ENCODE measurements around the gene ZNF443.
"Not testable (repeated sequence)": the region's sequence is repeated elsewhere in the genome, so short reads cannot be mapped to it uniquely, and the experiment has no call there.

Gene ZNF443

GRCh38 chr19:12425236-12425887, 15.5 kb downstream of the ZNF443 start:
- DNase-seq, result no peak

GRCh38 chr19:12417273-12417672, 23.5 kb downstream of the ZNF443 start:
- DNase-seq, result not testable (repeated sequence)

DNA sequence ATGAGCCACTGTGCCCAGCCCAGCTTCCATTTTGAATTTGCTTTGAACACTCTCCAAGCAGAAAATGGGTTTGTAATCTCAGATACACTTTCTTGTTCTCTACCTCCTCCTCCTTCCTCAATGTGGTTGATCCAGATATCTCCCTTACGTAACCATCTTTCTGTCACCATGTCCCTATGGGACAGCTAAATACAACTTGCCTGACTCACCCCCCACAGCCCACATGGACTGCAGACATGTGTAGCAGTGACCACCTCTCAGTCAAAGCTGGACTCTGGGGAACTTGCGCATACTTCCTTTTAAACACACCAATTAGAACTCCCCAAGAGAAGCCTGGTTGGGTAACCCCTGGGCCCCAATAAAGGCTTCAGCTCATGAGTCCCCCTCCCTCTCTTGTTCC, 28.9 kb downstream of the ZNF443 start:
- DNase-seq, result no peak

GRCh38 chr19:12400633-12401502, 40.0 kb downstream of the ZNF443 start, which contains the start of gene ZNF799:
ZNF799 (minus strand) TSS chr19:12401271; CDS start chr19:12401070, 201 bp downstream.
- peak; percentile 95 for DNase-seq

GRCh38 chr19:12399901-12400632, 40.8 kb downstream of the ZNF443 start:
- DNase-seq, result peak; percentile 55

GRCh38 chr19:12391148-12391547, 49.7 kb downstream of the ZNF443 start:
- not testable (repeated sequence) for DNase-seq

DNA sequence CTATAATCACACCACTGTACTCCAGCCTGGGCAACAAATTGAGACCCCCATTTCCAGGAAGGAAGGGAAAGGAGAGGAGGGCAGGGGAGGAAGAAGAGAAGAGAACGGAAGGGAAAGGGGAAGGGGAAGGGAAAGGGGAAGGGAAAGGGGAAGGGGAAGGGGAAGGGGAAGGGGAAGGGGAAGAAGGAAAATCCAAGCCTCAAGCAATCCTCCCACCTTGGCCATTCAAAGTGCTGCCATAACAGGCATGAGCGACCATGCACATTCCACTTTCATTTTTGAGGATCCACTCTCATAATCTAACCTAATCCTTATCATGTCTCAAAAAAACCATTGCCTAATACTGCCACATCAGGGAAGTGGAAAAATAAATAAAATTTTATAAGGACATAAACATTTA, 54.5 kb downstream of the ZNF443 start:
- DNase-seq, result not testable (repeated sequence)

DNA sequence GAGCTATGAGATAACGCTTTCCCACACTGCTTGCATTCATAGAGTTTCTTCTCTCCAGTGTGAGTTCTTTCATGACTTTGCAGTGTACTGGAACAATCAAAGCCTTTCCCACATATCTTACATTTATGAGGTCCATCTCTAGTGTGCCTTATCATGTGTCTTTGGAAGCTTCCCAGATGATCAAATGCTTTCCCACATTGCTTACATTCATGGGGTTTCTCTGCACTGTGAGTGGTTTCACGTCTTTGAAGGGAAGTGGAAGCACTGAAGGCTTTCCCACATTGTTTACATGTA, 60.4 kb downstream of the ZNF443 start:
- DNase-seq, result no peak

DNA sequence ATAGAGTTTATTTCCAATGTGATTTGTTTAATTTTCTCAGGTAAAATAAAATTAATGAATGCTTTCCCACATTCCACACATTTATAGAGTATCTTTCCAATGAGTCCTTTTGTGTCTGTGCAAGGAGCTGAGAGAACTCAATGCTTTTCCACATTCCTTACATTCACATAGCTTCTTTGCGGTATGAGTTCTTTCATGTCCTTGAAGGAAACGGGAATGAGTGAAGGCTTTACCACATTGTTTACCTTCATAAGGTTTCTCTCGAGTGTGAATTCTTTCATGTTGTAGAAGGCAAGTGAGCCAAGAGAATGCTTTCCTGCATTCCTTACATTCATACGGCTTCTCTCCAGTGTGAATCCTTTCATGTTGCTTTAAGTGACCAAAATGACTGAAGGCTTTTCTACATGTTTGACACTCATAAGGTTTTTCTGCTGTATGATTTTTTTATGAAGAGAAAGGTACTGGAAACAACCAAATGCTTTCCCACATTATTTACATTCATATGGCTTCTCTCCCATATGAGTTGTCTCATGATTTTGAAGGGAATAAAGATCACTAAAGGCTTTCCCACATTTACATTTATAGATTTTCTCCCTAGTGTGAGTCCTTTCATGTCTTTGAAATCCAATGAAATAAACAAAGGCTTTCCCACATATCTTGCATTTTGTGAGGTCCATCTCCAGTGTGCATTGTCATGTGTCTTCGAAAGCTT, 60.9 kb downstream of the ZNF443 start:
- DNase-seq, result no peak

Data from right kidney (tissue), 1 donor.